SK-N-SH (cell line): ENCODE measurements around the gene BMF.
"Not testable (repeated sequence)": the region's sequence is repeated elsewhere in the genome, so short reads cannot be mapped to it uniquely, and the experiment has no call there.

Source experiments
- CTCF ChIP-seq: fragments of 200-600 bp; sonication (generic); IDR thresholded peaks from 2 replicates; pipeline ENCODE4 v1.6.1; 2017; ENCODE audit warnings: antibody characterized with exemption, mild to moderate bottlenecking, moderate library complexity
- ELF1 ChIP-seq: IDR thresholded peaks from 2 replicates; pipeline ENCODE4 v1.4.0; 2012
- EZH2phosphoT487 ChIP-seq: fragments of 200-600 bp; sonication (generic); IDR thresholded peaks from 2 replicates; pipeline ENCODE4 v1.6.1; 2017; ENCODE audit warnings: low read depth, mixed run types, mild to moderate bottlenecking, antibody characterized with exemption, moderate library complexity, borderline replicate concordance
- GABPA ChIP-seq: IDR thresholded peaks from 2 replicates; pipeline ENCODE4 v1.4.0; 2012; ENCODE audit warnings: low read depth, mild to moderate bottlenecking
- MXI1 ChIP-seq: IDR thresholded peaks from 2 replicates; pipeline ENCODE4 v1.6.1; 2012; ENCODE audit warnings: mild to moderate bottlenecking, low read depth, low read length, improper control_type of control experiment
- POLR2AphosphoS5 ChIP-seq: IDR thresholded peaks from 2 replicates; pipeline ENCODE4 v1.6.1; 2012; ENCODE audit warnings: low read depth, low read length

GRCh38 chr15:40074656-40075055, 34.0 kb downstream of the BMF start:
- not testable (repeated sequence) for TF ChIP-seq CTCF, EZH2phosphoT487, POLR2AphosphoS5, GABPA, ELF1, MXI1
